OCI-LY7 (cell line): ENCODE measurements around the gene USP46. TPM values are rescaled to one million over a fixed set of nuclear protein-coding genes. Genes with fewer than 3 reads are reported as not detected.

Source experiments
- BruUV-seq: library from RNA; stranded (reverse); fragments of 400-500 nt; replicated peaks from 2 replicates; lab custom pipeline; 2021; lab: Mats Ljungman, UMichigan
- CTCF ChIA-PET: fragments of 300-600 bp; sonication (Branson Sonifier 250); formaldehyde crosslinking; loops from one replicate; lab custom pipeline; 2022; ENCODE audit warnings: antibody characterized with exemption; ENCODE audit not compliant: unreplicated experiment; lab: Charles Lee
- POLR2A ChIA-PET: fragments of 300-600 bp; sonication (Branson Sonifier 250); formaldehyde crosslinking; loops from one replicate; lab custom pipeline; 2022; ENCODE audit warnings: antibody characterized with exemption; lab: Charles Lee
- DNase-seq: peaks from one replicate; pipeline ENCODE4 v3.0.0-alpha.2; 2015; ENCODE audit warnings: low spot score
- H2AFZ ChIP-seq: fragments of 200-600 bp; sonication (generic), shearing (Covaris generic); 2 replicates; pipeline ENCODE4 v1.6.1; 2014; ENCODE audit warnings: mild to moderate bottlenecking, antibody characterized with exemption, low read length, moderate library complexity
- H3K27ac ChIP-seq: fragments of 200-600 bp; sonication (generic); 2 replicates; pipeline ENCODE4 v1.5.1; 2014; ENCODE audit warnings: mixed run types, low read depth, mild to moderate bottlenecking, moderate library complexity, low read length, inconsistent platforms; ENCODE audit not compliant: poor library complexity, severe bottlenecking
- H3K36me3 ChIP-seq: fragments of 200-600 bp; sonication (generic); 2 replicates; pipeline ENCODE4 v1.6.1; 2014; ENCODE audit warnings: mild to moderate bottlenecking, antibody characterized with exemption, low read length, moderate library complexity, mixed read lengths; ENCODE audit not compliant: insufficient read depth
- H3K4me1 ChIP-seq: fragments of 200-600 bp; sonication (generic); 2 replicates; pipeline ENCODE4 v1.5.1; 2014; ENCODE audit warnings: mild to moderate bottlenecking, low read length; ENCODE audit not compliant: insufficient read depth, poor library complexity, severe bottlenecking
- H3K4me2 ChIP-seq: fragments of 200-600 bp; sonication (generic); 2 replicates; pipeline ENCODE4 v1.6.1; 2014; ENCODE audit warnings: mild to moderate bottlenecking, low read length
- H3K4me3 ChIP-seq: fragments of 200-600 bp; sonication (generic); 2 replicates; pipeline ENCODE4 v1.5.1; 2014; ENCODE audit warnings: mild to moderate bottlenecking, low read depth, low read length; ENCODE audit not compliant: poor library complexity, severe bottlenecking
- H3K79me2 ChIP-seq: fragments of 200-600 bp; sonication (generic); 2 replicates; pipeline ENCODE4 v1.6.1; 2016; ENCODE audit warnings: low read depth, mild to moderate bottlenecking, low read length, moderate library complexity, mixed read lengths; ENCODE audit not compliant: insufficient read depth
- H3K9me2 ChIP-seq: fragments of 200-600 bp; sonication (generic); 2 replicates; pipeline ENCODE4 v1.6.1; 2016; ENCODE audit warnings: mild to moderate bottlenecking, low read length, mixed read lengths; ENCODE audit not compliant: insufficient read depth
- H3K9me3 ChIP-seq: fragments of 200-600 bp; sonication (generic); 2 replicates; pipeline ENCODE4 v1.6.1; 2014; ENCODE audit warnings: mild to moderate bottlenecking, mixed run types, low read length, mixed read lengths
- H4K20me1 ChIP-seq: fragments of 200-600 bp; sonication (generic); 2 replicates; pipeline ENCODE4 v1.6.1; 2014; ENCODE audit warnings: mild to moderate bottlenecking, antibody characterized with exemption, low read length, moderate library complexity, mixed read lengths; ENCODE audit not compliant: insufficient read depth
- CTCF ChIP-seq: fragments of 200-600 bp; sonication (generic); conservative IDR thresholded peaks from 2 replicates; pipeline ENCODE4 v1.5.1; 2014; ENCODE audit warnings: mild to moderate bottlenecking, antibody characterized with exemption, low read length, moderate library complexity, mixed read lengths
- EZH2phosphoT487 ChIP-seq: fragments of 200-600 bp; sonication (generic); IDR thresholded peaks from 2 replicates; pipeline ENCODE4 v1.6.1; 2018; ENCODE audit warnings: low read depth, borderline replicate concordance, mild to moderate bottlenecking, mixed run types, antibody characterized with exemption, low read length, moderate library complexity, mixed read lengths
- intact Hi-C: fragments of 100-400 bp; cut with micrococcal nuclease; formaldehyde crosslinking; loops from one replicate; pipeline ENCODE4 v1.10.0; 2022; ENCODE audit not compliant: unreplicated experiment
- total RNA-seq, 2 experiments: library from RNA; depleted of rRNA in 1 of 2; stranded (reverse); fragments of >200 nt in 1 of 2; shearing (Covaris generic) in 1 of 2; gene quantifications; 2 replicates each; pipeline ENCODE4 v1.2.3, GENCODE V29; 2014 to 2022

The USP46 gene
- total RNA-seq, 2 experiments from 2014 or later = 5.4 to 15.8 TPM

DNA sequence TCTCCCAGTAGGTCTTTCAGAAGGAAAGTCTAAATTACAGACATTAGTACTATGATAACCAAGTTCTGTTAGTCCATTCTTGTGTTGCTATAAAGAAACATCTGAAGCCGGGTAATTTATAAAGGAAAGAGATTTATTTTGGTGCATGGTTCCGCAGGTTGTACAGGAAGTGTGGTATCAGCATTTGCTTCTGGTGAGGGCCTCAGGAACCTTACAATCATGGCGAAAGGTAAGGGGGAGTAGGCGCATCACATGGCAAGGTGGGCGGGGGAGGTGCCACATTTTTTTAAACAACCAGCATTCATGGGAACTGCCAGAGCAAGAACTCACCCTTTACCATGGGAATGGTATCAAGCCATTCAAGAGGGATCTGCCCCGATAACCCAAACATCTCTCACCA lies 26.2 kb upstream of the USP46 start:
- ChIA-PET POLR2A (interaction anchor here (1.0 to 1.1 kb wide), 2 partner anchors 9 to 27 kb away, joined by 3 read pairs; no protein-coding TSS in a partner anchor), CTCF (no interaction called here)
- no peak for DNase-seq
- Histone ChIP-seq H3K27ac (no peak overlapping the region), H4K20me1 (no peaks in the 10 kb centered on the region), H3K4me2 (no peak overlapping the region), H2AFZ (no peak overlapping the region), H3K36me3 (no peaks in the 10 kb centered on the region), H3K79me2 (no peaks in the 10 kb centered on the region), H3K4me1 (no peaks in the 10 kb centered on the region), H3K9me2 (no peaks in the 10 kb centered on the region), H3K9me3 (no peaks in the 10 kb centered on the region), H3K4me3 (no peak overlapping the region)
- intact Hi-C loops = loop anchor here (10.0 kb wide), 1 partner anchor 299 kb away; no protein-coding TSS in a partner anchor
- TF ChIP-seq EZH2phosphoT487 = no peak
- no peak for TF ChIP-seq CTCF
- BruUV-seq = no TSS peak

GRCh38 chr4:52684896-52685295 lies 25.8 kb upstream of the USP46 start:
- Histone ChIP-seq H3K9me2 (no peaks in the 10 kb centered on the region), H3K79me2 (no peaks in the 10 kb centered on the region), H2AFZ (no peak overlapping the region), H3K4me2 (no peak overlapping the region), H3K4me3 (no peak overlapping the region), H3K9me3 (no peaks in the 10 kb centered on the region), H3K4me1 (no peaks in the 10 kb centered on the region), H3K36me3 (no peaks in the 10 kb centered on the region), H4K20me1 (no peaks in the 10 kb centered on the region), H3K27ac (no peak overlapping the region)
- CTCF ChIA-PET = no interaction called here
- POLR2A ChIA-PET = interaction anchor here (0.7 to 1.1 kb wide), 4 partner anchors 10 to 59 kb away, joined by 3 read pairs; no protein-coding TSS in a partner anchor
- TF ChIP-seq CTCF = no peak
- no peak for TF ChIP-seq EZH2phosphoT487
- BruUV-seq = no TSS peak
- intact Hi-C loops = loop anchor here (10.0 kb wide), 1 partner anchor 300 kb away; no protein-coding TSS in a partner anchor
- no peak for DNase-seq

DNA sequence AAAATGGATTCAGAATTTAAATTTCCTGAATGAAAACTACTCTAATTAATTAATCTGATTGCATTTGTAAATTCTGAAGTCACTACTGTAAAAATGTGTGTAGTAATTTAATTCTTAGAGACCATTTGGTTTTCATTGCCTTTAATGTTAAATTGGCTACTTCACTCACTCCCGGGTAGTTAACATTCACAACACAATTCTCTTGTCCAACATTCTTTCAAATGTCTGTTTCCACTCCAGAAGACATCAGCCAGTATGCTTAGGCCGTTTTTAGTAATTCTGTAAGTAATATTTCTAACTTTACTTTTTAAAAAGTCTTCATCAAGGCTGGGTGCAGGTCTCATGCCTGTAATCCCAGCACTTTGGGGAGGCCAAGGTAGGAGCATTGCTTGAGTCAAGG lies 21.3 kb upstream of the USP46 start:
- Histone ChIP-seq H3K79me2 (no peaks in the 10 kb centered on the region), H3K36me3 (no peaks in the 10 kb centered on the region), H4K20me1 (no peaks in the 10 kb centered on the region), H3K4me1 (no peaks in the 10 kb centered on the region), H3K9me2 (no peaks in the 10 kb centered on the region), H3K4me2 (no peak overlapping the region), H3K9me3 (no peaks in the 10 kb centered on the region), H3K27ac (no peak overlapping the region), H3K4me3 (no peak overlapping the region), H2AFZ (no peak overlapping the region)
- POLR2A ChIA-PET = interaction anchor here (0.7 to 1.0 kb wide), 2 partner anchors 89 to 1180 kb away, joined by 4 read pairs; no protein-coding TSS in a partner anchor
- CTCF ChIA-PET = no interaction called here
- BruUV-seq = no TSS peak
- intact Hi-C loops = loop anchor here (10.0 kb wide), 1 partner anchor 304 kb away; no protein-coding TSS in a partner anchor
- DNase-seq = no peak
- TF ChIP-seq EZH2phosphoT487 (no peak), CTCF (no peak)
